ENCODE data around the gene ASGR2. TPM values are rescaled to one million over a fixed set of nuclear protein-coding genes. Genes with fewer than 3 reads are reported as not detected.

ASGR2 gene
- total and polyA plus RNA-seq, 2 donors (not counting 1 experiment from before 2014, with no cell fraction given) = not detected

DNA sequence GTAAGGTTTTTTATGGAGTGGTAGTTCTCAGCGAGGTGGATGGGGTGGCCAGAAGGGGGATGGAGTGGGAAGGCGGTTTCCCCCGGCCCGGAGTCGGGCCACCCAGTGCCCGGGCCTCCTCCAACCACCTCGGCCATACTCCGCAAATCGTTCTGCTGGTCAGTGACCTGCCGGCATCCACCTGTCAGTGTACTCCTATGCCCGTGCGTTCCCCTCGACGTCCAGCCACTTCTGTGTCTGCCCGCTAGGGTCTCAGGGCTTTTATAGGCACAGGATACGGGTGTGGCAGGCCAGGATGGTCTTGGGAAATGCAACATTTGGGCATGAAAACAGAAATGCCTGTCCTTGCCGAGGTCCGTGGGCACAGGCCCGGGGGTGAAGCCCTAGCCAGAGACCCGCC, 19.3 kb upstream of the ASGR2 start:
- Histone ChIP-seq H3K4me3 (replicated peaks in 1 of 4; ENCODE audit: control extremely low read depth in 1 of 4, insufficient read depth in 1 of 4, low read depth in 3 of 4, low read length in 4 of 4) (no peak overlapping the region), H4K20me1 (ENCODE audit: control insufficient read depth, extremely low read depth, insufficient read depth, low read length) (no peaks in the 10 kb centered on the region), H3K27me3 (ENCODE audit: control insufficient read depth, insufficient read depth, low read length) (peaks cover 19% of the 10 kb centered on the region), H3K79me2 (ENCODE audit: control insufficient read depth, insufficient read depth, low read length) (no peaks in the 10 kb centered on the region), H3K9ac (ENCODE audit: insufficient read depth, low read length) (no peak overlapping the region), H3K27ac (ENCODE audit: insufficient read depth, low read length) (no peak overlapping the region), H3K4me1 (ENCODE audit: control insufficient read depth, extremely low read depth, insufficient read depth, low read length) (no peaks in the 10 kb centered on the region), H3K4me2 (ENCODE audit: extremely low read depth, insufficient read depth, low read length) (no peak overlapping the region), H2AFZ (ENCODE audit: low read length) (no peak overlapping the region), H3K36me3 (ENCODE audit: control insufficient read depth, insufficient read depth, low read length) (no peaks in the 10 kb centered on the region), H3K9me3 (ENCODE audit: control insufficient read depth, insufficient read depth, low read depth, low read length) (no peaks in the 10 kb centered on the region)
- DNase-seq (ENCODE audit: low read depth in 2 of 2) = no peak
- TF ChIP-seq, protein P1, sequence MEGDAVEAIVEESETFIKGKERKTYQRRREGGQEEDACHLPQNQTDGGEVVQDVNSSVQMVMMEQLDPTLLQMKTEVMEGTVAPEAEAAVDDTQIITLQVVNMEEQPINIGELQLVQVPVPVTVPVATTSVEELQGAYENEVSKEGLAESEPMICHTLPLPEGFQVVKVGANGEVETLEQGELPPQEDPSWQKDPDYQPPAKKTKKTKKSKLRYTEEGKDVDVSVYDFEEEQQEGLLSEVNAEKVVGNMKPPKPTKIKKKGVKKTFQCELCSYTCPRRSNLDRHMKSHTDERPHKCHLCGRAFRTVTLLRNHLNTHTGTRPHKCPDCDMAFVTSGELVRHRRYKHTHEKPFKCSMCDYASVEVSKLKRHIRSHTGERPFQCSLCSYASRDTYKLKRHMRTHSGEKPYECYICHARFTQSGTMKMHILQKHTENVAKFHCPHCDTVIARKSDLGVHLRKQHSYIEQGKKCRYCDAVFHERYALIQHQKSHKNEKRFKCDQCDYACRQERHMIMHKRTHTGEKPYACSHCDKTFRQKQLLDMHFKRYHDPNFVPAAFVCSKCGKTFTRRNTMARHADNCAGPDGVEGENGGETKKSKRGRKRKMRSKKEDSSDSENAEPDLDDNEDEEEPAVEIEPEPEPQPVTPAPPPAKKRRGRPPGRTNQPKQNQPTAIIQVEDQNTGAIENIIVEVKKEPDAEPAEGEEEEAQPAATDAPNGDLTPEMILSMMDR (conservative IDR thresholded peaks at IDR 0.05 in 1 of 2, IDR thresholded peaks at IDR 0.05 in 1 of 2; ENCODE audit: low read depth in 1 of 2, low read length in 2 of 2) = no peak

DNA sequence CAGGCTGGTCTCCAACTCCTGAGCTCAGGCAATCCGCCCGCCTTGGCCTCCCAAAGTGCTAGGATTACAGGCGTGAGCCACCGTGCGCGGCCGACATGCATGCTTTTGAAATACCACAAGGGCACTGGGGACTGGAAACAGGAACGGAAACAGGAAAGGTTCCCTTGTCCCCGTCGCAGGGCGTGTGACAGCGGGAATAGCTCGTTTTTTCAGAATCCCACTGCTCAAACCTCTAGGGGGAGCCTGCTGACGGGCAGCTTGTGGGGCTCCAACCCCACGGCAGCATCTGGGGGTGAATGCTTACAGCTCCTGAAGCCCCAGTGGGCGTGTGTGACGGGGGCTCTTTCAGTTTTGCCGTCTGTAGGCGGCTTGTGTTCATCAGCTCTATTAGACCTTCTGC, 18.8 kb upstream of the ASGR2 start:
- H4K20me1 ChIP-seq (ENCODE audit: control insufficient read depth, extremely low read depth, insufficient read depth, low read length) = no peaks in the 10 kb centered on the region
- no peak overlapping the region for H3K4me3 ChIP-seq (replicated peaks in 1 of 4; ENCODE audit: control extremely low read depth in 1 of 4, insufficient read depth in 1 of 4, low read depth in 3 of 4, low read length in 4 of 4)
- H3K27me3 ChIP-seq (ENCODE audit: control insufficient read depth, insufficient read depth, low read length) = peaks cover 15% of the 10 kb centered on the region
- no peaks in the 10 kb centered on the region for H3K9me3 ChIP-seq (ENCODE audit: control insufficient read depth, insufficient read depth, low read depth, low read length)
- no peak overlapping the region for H2AFZ ChIP-seq (ENCODE audit: low read length)
- no peaks in the 10 kb centered on the region for H3K36me3 ChIP-seq (ENCODE audit: control insufficient read depth, insufficient read depth, low read length)
- no peak overlapping the region for H3K9ac ChIP-seq (ENCODE audit: insufficient read depth, low read length)
- H3K4me2 ChIP-seq (ENCODE audit: extremely low read depth, insufficient read depth, low read length) = no peak overlapping the region
- no peak for TF ChIP-seq EZH2 (IDR thresholded peaks at IDR 0.05; ENCODE audit: low read length, missing control alignments)
- TF ChIP-seq, protein P1 (conservative IDR thresholded peaks at IDR 0.05 in 1 of 2, IDR thresholded peaks at IDR 0.05 in 1 of 2; ENCODE audit: low read depth in 1 of 2, low read length in 2 of 2) = peak; percentile 27 to 41
- no peak overlapping the region for H3K27ac ChIP-seq (ENCODE audit: insufficient read depth, low read length)
- DNase-seq (ENCODE audit: low read depth in 2 of 2) = no peak
- H3K79me2 ChIP-seq (ENCODE audit: control insufficient read depth, insufficient read depth, low read length) = no peaks in the 10 kb centered on the region
- no peaks in the 10 kb centered on the region for H3K4me1 ChIP-seq (ENCODE audit: control insufficient read depth, extremely low read depth, insufficient read depth, low read length)

DNA sequence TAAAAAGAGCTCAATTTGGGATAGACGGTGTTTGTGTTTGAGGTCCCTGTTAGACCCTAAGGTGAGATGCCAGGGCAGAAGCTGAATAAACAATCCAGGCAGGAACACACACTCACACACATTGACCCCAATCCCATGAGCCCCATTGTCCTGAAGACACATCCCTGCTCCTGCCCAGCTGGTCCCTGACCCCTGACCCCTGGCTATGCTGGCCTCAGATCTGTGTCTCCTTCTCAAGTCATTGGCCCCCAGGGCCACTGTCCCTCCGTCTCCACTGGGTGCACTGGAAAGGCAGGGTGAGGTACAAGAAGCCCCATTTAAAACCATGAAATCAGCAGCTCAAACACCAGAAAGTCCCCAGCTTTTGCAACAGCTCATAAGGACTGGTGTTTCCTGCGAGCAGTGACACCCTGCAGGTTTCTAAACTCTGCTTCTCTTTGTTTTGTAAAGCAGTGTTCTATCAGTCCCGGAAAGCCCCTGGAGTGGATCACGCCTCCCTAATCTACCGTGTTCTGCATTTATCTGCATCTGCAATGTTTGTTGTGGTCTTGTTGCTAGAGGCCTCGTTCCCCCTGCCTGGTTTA, 18.0 kb upstream of the ASGR2 start:
- Histone ChIP-seq H3K4me1 (ENCODE audit: control insufficient read depth, extremely low read depth, insufficient read depth, low read length) (no peaks in the 10 kb centered on the region), H3K36me3 (ENCODE audit: control insufficient read depth, insufficient read depth, low read length) (no peaks in the 10 kb centered on the region), H2AFZ (ENCODE audit: low read length) (no peak overlapping the region), H3K4me3 (replicated peaks in 1 of 4; ENCODE audit: control extremely low read depth in 1 of 4, insufficient read depth in 1 of 4, low read depth in 3 of 4, low read length in 4 of 4) (no peak overlapping the region), H4K20me1 (ENCODE audit: control insufficient read depth, extremely low read depth, insufficient read depth, low read length) (no peaks in the 10 kb centered on the region), H3K4me2 (ENCODE audit: extremely low read depth, insufficient read depth, low read length) (no peak overlapping the region), H3K27ac (ENCODE audit: insufficient read depth, low read length) (no peak overlapping the region), H3K9me3 (ENCODE audit: control insufficient read depth, insufficient read depth, low read depth, low read length) (no peaks in the 10 kb centered on the region), H3K9ac (ENCODE audit: insufficient read depth, low read length) (no peak overlapping the region), H3K79me2 (ENCODE audit: control insufficient read depth, insufficient read depth, low read length) (no peaks in the 10 kb centered on the region), H3K27me3 (ENCODE audit: control insufficient read depth, insufficient read depth, low read length) (peaks cover 12% of the 10 kb centered on the region)
- DNase-seq (ENCODE audit: low read depth in 2 of 2) = no peak
- TF ChIP-seq EZH2 (IDR thresholded peaks at IDR 0.05; ENCODE audit: low read length, missing control alignments) = no peak
- TF ChIP-seq, protein P1 (conservative IDR thresholded peaks at IDR 0.05 in 1 of 2, IDR thresholded peaks at IDR 0.05 in 1 of 2; ENCODE audit: low read depth in 1 of 2, low read length in 2 of 2) = no peak

Data from fibroblast of lung (primary cell).